Tibial artery (tissue), 4 donors: Measurements from ENCODE around the gene SAA1.
A peak's percentile ranks its signal among the peaks of the same experiment; 100 is the strongest.

Experiments
- DNase-seq, 2 donors: peaks; one replicate each; pipeline ENCODE4 v3.0.0-alpha.2; 2019
- H3K27ac ChIP-seq, 2 donors: fragments of 200-600 bp; sonication (generic) in 1 of 2; 1 replicate in 1 of 2; 2 replicates in 1 of 2; pipeline ENCODE4 v1.5.1; 2018 to 2019; ENCODE audit warnings: mild to moderate bottlenecking in 1 of 2
- H3K27me3 ChIP-seq, 2 donors: fragments of 200-600 bp; sonication (generic) in 1 of 2; one replicate each; pipeline versions ENCODE4 v1.5.1 to v1.6.0; 2016 to 2019
- H3K36me3 ChIP-seq, 3 donors: fragments of 200-600 bp; sonication (generic) in 2 of 3; one replicate each; pipeline ENCODE4 v1.5.1; 2016 to 2019; ENCODE audit warnings: mild to moderate bottlenecking in 2 of 3
- H3K4me1 ChIP-seq, 4 donors: fragments of 200-600 bp; sonication (generic) in 2 of 4; 1 replicate in 3 of 4; 2 replicates in 1 of 4; pipeline ENCODE4 v1.5.1; 2016 to 2019
- H3K4me3 ChIP-seq, 2 donors: fragments of 200-600 bp; sonication (generic) in 1 of 2; 1 replicate in 1 of 2; 2 replicates in 1 of 2; pipeline ENCODE4 v1.5.1; 2018 to 2019; ENCODE audit warnings: mild to moderate bottlenecking in 2 of 2
- H3K9me3 ChIP-seq, 3 donors: fragments of 200-600 bp; sonication (generic) in 1 of 3; one replicate each; pipeline ENCODE4 v1.5.1; 2016 to 2019
- intact Hi-C: fragments of 100-400 bp; cut with DNase I; formaldehyde crosslinking; loops from one replicate; pipeline ENCODE4 v1.15.0; 2023; ENCODE audit warnings: low total_unique reads
- TF ChIP-seq, protein P1 (sequence below), 2 experiments: fragments of 200-600 bp in 1 of 2; fragments of 450-650 bp in 1 of 2; IDR thresholded peaks; one replicate each; pipeline ENCODE4 v1.5.1; 2017 to 2019; ENCODE audit warnings: antibody characterized with exemption in 2 of 2, mild to moderate bottlenecking in 1 of 2, moderate library complexity in 1 of 2

Gene SAA1

GRCh38 chr11:18294862-18295261, 28.8 kb downstream of the SAA1 start:
- intact Hi-C loops = loop anchor here (10.0 kb wide), 1 partner anchor 200 kb away; no protein-coding TSS in a partner anchor

DNA sequence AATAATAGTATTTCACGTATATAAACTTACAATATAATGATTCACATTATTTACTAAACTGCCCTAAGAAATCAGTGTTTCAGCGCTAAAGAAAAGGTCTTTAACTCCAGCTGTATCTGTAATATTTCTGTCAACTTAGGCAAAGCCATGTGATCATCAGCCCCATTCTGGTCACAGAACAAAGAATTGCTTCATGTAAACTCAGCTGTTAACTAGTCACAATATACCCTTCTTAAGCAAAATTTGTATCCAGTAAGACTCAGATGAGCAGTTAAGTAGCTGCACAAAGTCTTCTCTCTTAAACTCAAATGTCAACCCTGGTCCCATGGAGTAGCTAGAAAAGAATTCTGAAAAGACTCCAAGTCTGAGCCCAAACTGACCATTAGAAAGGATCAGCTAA, 29.3 kb downstream of the SAA1 start:
- peaks cover 82 to 100% (median 84%) of the 10 kb centered on the region in 3 donors for H3K36me3 ChIP-seq
- intact Hi-C loops = loop anchor here (10.0 kb wide), 1 partner anchor 199 kb away; no protein-coding TSS in a partner anchor
- H3K4me3 ChIP-seq = no peak overlapping the region
- no peaks in the 10 kb centered on the region for H3K4me1 ChIP-seq
- no peaks in the 10 kb centered on the region for H3K9me3 ChIP-seq
- no peak overlapping the region for H3K27ac ChIP-seq
- H3K27me3 ChIP-seq = no peaks in the 10 kb centered on the region
- TF ChIP-seq, protein P1, sequence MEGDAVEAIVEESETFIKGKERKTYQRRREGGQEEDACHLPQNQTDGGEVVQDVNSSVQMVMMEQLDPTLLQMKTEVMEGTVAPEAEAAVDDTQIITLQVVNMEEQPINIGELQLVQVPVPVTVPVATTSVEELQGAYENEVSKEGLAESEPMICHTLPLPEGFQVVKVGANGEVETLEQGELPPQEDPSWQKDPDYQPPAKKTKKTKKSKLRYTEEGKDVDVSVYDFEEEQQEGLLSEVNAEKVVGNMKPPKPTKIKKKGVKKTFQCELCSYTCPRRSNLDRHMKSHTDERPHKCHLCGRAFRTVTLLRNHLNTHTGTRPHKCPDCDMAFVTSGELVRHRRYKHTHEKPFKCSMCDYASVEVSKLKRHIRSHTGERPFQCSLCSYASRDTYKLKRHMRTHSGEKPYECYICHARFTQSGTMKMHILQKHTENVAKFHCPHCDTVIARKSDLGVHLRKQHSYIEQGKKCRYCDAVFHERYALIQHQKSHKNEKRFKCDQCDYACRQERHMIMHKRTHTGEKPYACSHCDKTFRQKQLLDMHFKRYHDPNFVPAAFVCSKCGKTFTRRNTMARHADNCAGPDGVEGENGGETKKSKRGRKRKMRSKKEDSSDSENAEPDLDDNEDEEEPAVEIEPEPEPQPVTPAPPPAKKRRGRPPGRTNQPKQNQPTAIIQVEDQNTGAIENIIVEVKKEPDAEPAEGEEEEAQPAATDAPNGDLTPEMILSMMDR (IDR thresholded peaks at IDR 0.05) = no peak
- no peak for DNase-seq

More at GRCh38 chr11:18294862-18295261, 28.8 kb downstream of the SAA1 start:
- TF ChIP-seq, protein P1 (IDR thresholded peaks at IDR 0.05) = no peak
- Histone ChIP-seq H3K27me3 (no peaks in the 10 kb centered on the region), H3K27ac (no peak overlapping the region), H3K4me1 (no peaks in the 10 kb centered on the region), H3K36me3 (peaks cover 82 to 100% (median 87%) of the 10 kb centered on the region in 3 donors), H3K9me3 (no peaks in the 10 kb centered on the region), H3K4me3 (no peak overlapping the region)
- DNase-seq = no peak

- intact Hi-C loops = loop anchor here (10.0 kb wide), 1 partner anchor 195 kb away; no protein-coding TSS in a partner anchor
- Histone ChIP-seq H3K27ac (no peak overlapping the region), H3K4me1 (no peaks in the 10 kb centered on the region), H3K9me3 (no peaks in the 10 kb centered on the region), H3K36me3 (peaks cover 43 to 98% (median 82%) of the 10 kb centered on the region in 3 donors), H3K27me3 (no peaks in the 10 kb centered on the region), H3K4me3 (no peak overlapping the region)
- TF ChIP-seq, protein P1 (IDR thresholded peaks at IDR 0.05) = no peak
- DNase-seq = no peak
Observed at GRCh38 chr11:18299721-18300120, 33.7 kb downstream of the SAA1 start.

GRCh38 chr11:18304745-18305144, 38.7 kb downstream of the SAA1 start:
- no peak overlapping the region for H3K4me3 ChIP-seq
- DNase-seq = no peak
- H3K36me3 ChIP-seq = peaks cover 29 to 96% (median 83%) of the 10 kb centered on the region in 3 donors
- H3K4me1 ChIP-seq = no peaks in the 10 kb centered on the region
- H3K27ac ChIP-seq = no peak overlapping the region
- no peaks in the 10 kb centered on the region for H3K9me3 ChIP-seq
- intact Hi-C loops = no loop called here
- TF ChIP-seq, protein P1 (IDR thresholded peaks at IDR 0.05) = no peak
- H3K27me3 ChIP-seq = no peaks in the 10 kb centered on the region

GRCh38 chr11:18307461-18308139, 41.5 kb downstream of the SAA1 start:
- no peaks in the 10 kb centered on the region for H3K27me3 ChIP-seq
- TF ChIP-seq, protein P1 (IDR thresholded peaks at IDR 0.05) = no peak
- DNase-seq = no peak
- H3K4me1 ChIP-seq = peaks cover 0 to 17% (median 11%) of the 10 kb centered on the region in 4 donors
- H3K27ac ChIP-seq = peak overlapping the region; percentile 6 to 12
- H3K4me3 ChIP-seq = no peak overlapping the region
- peaks cover 40 to 78% (median 74%) of the 10 kb centered on the region in 3 donors for H3K36me3 ChIP-seq
- intact Hi-C loops = no loop called here
- no peaks in the 10 kb centered on the region for H3K9me3 ChIP-seq
